VCaP (cell line): Measurements from ENCODE around the gene ZSCAN30.

Source experiments
- H3K27ac ChIP-seq: fragments of 450-650 bp; 2 replicates; pipeline ENCODE4 v1.5.1; 2017
- TF ChIP-seq, protein P1 (sequence below): fragments of 450-650 bp; conservative IDR thresholded peaks from 2 replicates; pipeline ENCODE4 v1.5.1; 2017; ENCODE audit warnings: mild to moderate bottlenecking, moderate library complexity

Gene ZSCAN30

DNA sequence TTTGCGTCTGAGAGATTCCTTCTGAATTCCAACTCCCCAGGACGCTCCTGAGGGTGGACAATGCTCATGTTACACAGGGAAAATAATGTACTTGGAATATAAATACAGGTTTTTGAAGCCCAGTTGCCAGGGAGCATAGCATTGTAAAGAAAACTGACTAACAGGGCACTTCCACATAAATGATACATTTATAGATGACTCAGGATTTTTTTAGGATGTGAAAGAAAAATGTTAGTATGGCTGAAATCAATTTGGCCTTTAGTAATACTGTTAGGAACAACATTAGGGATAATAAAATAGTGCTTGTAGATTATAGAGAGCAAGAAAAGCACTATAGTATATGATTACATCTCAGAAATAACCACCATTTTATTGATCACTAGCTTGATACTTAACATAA lies 25.6 kb downstream of the ZSCAN30 start:
- no peak overlapping the region for H3K27ac ChIP-seq
- TF ChIP-seq, protein P1, sequence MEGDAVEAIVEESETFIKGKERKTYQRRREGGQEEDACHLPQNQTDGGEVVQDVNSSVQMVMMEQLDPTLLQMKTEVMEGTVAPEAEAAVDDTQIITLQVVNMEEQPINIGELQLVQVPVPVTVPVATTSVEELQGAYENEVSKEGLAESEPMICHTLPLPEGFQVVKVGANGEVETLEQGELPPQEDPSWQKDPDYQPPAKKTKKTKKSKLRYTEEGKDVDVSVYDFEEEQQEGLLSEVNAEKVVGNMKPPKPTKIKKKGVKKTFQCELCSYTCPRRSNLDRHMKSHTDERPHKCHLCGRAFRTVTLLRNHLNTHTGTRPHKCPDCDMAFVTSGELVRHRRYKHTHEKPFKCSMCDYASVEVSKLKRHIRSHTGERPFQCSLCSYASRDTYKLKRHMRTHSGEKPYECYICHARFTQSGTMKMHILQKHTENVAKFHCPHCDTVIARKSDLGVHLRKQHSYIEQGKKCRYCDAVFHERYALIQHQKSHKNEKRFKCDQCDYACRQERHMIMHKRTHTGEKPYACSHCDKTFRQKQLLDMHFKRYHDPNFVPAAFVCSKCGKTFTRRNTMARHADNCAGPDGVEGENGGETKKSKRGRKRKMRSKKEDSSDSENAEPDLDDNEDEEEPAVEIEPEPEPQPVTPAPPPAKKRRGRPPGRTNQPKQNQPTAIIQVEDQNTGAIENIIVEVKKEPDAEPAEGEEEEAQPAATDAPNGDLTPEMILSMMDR: no peak

GRCh38 chr18:35256947-35257346 lies 33.1 kb downstream of the ZSCAN30 start:
- TF ChIP-seq, protein P1: no peak
- H3K27ac ChIP-seq: no peak overlapping the region

- TF ChIP-seq, protein P1: no peak
- no peak overlapping the region for H3K27ac ChIP-seq
Measured at GRCh38 chr18:35253655-35254287, 36.3 kb downstream of the ZSCAN30 start.

- TF ChIP-seq, protein P1: no peak
- no peak overlapping the region for H3K27ac ChIP-seq
Measured at GRCh38 chr18:35252466-35252865, 37.6 kb downstream of the ZSCAN30 start.

DNA sequence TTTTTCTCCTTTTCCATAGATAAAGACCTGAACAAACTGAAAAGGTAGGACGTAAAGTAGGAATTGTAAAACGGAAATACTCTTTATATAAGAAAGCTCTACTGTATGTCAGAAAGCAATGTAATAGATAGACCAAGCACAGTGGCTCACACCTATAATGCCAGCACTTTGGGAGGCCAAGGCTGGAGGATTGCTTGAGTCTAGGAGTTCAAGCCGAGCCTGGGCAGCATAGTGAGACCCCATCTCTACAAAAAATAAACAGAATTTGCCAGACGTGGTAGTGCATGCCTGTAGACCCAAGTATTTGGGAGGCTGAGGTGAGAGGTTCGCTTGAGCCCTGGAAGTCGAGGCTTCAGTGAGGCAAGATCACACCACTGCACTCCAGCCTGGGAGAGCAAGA lies 41.6 kb downstream of the ZSCAN30 start:
- H3K27ac ChIP-seq: no peak overlapping the region
- TF ChIP-seq, protein P1: no peak

DNA sequence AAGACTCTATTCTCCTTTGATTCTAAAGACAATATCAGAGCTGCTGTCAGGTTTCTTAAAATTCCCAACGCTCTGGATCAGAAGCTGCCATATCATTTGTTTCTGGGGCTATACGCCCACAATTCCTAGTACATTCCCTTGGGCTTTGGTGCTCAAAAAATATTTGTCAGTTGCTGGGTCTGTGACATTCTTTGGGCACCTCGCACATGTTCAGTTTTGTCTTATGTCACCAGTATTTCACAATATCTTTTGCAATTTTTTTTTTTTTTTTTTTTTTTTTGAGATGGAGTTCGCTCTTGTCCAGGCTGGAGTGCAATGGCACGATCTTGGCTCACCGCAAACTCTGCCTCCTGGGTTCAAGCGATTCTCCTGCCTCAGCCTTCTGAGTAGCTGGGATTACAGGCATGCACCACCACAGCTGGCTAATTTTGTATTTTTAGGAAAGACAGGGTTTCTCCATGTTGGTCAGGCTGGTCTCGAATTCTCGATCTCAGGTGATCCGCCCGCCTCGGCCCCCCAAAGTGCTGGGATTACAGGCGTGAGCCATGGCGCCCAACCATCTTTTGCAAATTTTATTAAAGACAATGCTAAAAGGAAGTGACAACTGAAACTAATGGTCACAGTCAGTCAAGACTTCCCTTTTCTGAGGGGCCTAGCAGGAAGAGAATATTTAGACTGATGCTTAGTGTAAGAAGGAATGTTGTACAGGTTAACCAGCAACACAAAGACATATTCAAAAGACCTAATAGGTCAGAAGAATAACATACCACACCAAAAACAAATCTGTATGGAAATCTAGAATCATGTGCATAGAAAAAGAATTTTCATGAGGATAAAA lies 42.4 kb downstream of the ZSCAN30 start:
- no peak overlapping the region for H3K27ac ChIP-seq
- TF ChIP-seq, protein P1: no peak

- no peak overlapping the region for H3K27ac ChIP-seq
- TF ChIP-seq, protein P1: no peak
Measured at GRCh38 chr18:35246831-35247230, 43.2 kb downstream of the ZSCAN30 start.
